D721Med (cell line): Measurements from ENCODE around the gene P4HA2.

Experiments
- DNase-seq: peaks from one replicate; pipeline ENCODE4 v3.0.0; 2011; ENCODE audit warnings: low spot score; ENCODE audit not compliant: insufficient read length
- FAIRE-seq: peaks from 2 replicates; lab custom pipeline; 2011; peaks lifted over from hg19 to GRCh38; lab: Jason Lieb, UNC
- TF ChIP-seq, protein P1 (sequence below): IDR thresholded peaks from 2 replicates; pipeline ENCODE4 v1.5.1; 2012; ENCODE audit warnings: mild to moderate bottlenecking, control low read depth; ENCODE audit not compliant: insufficient read depth; ENCODE audit errors: missing control alignments

P4HA2 gene

DNA sequence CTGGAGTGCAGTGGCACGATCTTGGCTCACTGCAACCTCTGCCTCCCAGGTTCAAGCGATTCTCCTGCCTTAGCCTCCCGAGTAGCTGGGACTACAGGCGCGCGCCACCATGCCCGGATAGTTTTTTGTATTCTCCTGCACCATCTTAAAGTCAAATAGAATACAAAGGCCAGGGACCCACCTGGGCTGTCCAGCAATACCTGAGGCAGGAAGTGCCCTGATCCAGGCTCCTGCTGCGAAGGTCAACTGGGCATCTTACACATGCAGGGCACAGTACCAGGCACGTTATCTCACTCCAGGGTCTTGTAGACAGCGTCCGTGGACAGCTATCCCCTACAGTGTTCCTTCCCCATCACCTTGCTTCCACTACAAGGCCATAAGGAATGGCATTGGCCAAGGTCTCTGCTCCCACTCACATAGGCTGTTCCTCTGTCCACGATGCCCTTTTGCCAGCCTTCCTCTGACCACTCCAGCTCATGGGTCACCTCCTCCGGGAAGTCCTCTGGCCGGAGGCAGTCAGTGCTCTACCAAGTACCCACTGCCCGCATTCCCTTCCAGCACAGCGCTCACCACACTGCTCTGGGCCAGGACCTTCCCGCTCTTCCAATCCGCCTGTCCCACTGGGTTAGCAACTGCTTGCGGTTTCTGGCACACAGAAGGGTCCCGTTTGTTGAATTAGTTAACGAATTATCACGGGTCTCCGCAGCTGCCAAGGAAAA is 978 bp downstream of the P4HA2 start:
- TF ChIP-seq, protein P1, sequence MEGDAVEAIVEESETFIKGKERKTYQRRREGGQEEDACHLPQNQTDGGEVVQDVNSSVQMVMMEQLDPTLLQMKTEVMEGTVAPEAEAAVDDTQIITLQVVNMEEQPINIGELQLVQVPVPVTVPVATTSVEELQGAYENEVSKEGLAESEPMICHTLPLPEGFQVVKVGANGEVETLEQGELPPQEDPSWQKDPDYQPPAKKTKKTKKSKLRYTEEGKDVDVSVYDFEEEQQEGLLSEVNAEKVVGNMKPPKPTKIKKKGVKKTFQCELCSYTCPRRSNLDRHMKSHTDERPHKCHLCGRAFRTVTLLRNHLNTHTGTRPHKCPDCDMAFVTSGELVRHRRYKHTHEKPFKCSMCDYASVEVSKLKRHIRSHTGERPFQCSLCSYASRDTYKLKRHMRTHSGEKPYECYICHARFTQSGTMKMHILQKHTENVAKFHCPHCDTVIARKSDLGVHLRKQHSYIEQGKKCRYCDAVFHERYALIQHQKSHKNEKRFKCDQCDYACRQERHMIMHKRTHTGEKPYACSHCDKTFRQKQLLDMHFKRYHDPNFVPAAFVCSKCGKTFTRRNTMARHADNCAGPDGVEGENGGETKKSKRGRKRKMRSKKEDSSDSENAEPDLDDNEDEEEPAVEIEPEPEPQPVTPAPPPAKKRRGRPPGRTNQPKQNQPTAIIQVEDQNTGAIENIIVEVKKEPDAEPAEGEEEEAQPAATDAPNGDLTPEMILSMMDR = no peak
- FAIRE-seq = no peak
- no peak for DNase-seq

GRCh38 chr5:132225165-132226032 is 2.3 kb downstream of the P4HA2 start:
- FAIRE-seq (no peak), DNase-seq (no peak)
- TF ChIP-seq, protein P1 = no peak

DNA sequence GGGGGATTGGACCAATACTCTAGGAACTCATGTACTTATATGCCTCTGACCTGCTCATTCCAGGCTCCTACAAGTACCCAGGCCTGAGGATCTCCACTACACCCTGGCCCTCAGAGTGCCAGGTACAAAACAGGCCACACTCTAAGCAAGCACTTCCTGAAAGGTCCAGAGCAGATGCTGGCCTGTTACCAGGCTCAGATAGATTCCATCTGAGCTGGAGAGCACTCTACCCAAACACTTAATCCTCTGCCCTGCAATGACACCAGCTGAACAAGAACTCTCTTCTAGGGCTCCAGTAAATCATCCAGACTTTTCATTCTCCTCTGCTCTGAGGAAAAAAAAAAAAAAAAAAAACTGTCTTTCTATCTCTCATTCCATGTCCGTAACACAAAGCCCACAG is 2.9 kb downstream of the P4HA2 start:
- no peak for FAIRE-seq
- no peak for DNase-seq
- TF ChIP-seq, protein P1 = no peak

DNA sequence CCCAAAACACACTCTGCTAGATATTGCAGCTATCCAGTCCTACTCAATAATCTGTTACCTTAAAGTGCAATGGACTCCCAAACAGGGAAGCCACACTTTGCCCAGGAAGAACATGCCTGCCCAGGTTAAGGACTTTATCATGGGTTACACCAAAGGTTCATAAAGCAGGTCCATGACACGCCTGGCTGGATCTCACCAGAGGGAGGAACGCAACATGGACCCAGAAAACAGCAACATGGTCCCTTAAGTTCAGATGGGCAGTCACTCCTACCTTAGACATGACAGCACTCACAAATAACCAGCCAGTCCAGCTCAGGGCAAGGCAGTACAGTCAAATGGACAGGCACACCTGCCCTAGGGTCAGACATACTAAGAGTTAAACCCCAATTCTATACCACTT is 3.8 kb downstream of the P4HA2 start:
- no peak for FAIRE-seq
- DNase-seq = no peak
- TF ChIP-seq, protein P1 = no peak

GRCh38 chr5:132222649-132223038 is 5.0 kb downstream of the P4HA2 start:
- TF ChIP-seq, protein P1 = no peak
- FAIRE-seq (no peak), DNase-seq (no peak)

GRCh38 chr5:132221781-132222648 is 5.6 kb downstream of the P4HA2 start:
- TF ChIP-seq, protein P1 = no peak
- FAIRE-seq (no peak), DNase-seq (no peak)
